Nephron (organoid): Measurements from ENCODE around the gene PNP.

Experiments
- H3K27ac Mint-ChIP-seq, 3 experiments: 2 replicates each; pipeline ENCODE4 v1.8.0; 2020; ENCODE audit warnings: mixed read lengths in 3 of 3, mild to moderate bottlenecking in 2 of 3, moderate library complexity in 1 of 3
- H3K27me3 Mint-ChIP-seq: 2 replicates; pipeline ENCODE4 v1.8.0; 2021; ENCODE audit warnings: low read depth, mild to moderate bottlenecking, moderate library complexity, mixed read lengths
- H3K36me3 Mint-ChIP-seq: 2 replicates; pipeline ENCODE4 v1.8.0; 2020; ENCODE audit warnings: low read depth, mixed read lengths
- H3K4me1 Mint-ChIP-seq: 2 replicates; pipeline ENCODE4 v1.8.0; 2020; ENCODE audit warnings: mixed read lengths
- H3K4me3 Mint-ChIP-seq, 3 experiments: 2 replicates each; pipeline ENCODE4 v1.8.0; 2020; ENCODE audit warnings: mild to moderate bottlenecking in 3 of 3, mixed read lengths in 3 of 3, moderate library complexity in 2 of 3
- H3K9me3 Mint-ChIP-seq: 2 replicates; pipeline ENCODE4 v1.8.0; 2020; ENCODE audit warnings: mixed read lengths
- CTCF ChIP-seq, 3 experiments: fragments of 200-600 bp; sonication (generic); IDR thresholded peaks; one replicate each; pipeline ENCODE4 v1.5.0; 2021; ENCODE audit warnings: antibody characterized with exemption in 3 of 3; ENCODE audit not compliant: unreplicated experiment in 3 of 3

Gene PNP

GRCh38 chr14:20469242-20469889, at the start of gene PNP:
PNP (plus strand) TSS chr14:20469406; CDS start chr14:20469525, 119 bp downstream.
- no peak for TF ChIP-seq CTCF (IDR thresholded peaks at IDR 0.05; ENCODE audit: unreplicated experiment in 3 of 3)
- H3K4me1 Mint-ChIP-seq: peaks cover 16% of the 10 kb centered on the region
- peak within 1 kb of the TSS; percentile 90 to 93 (median 93) for H3K4me3 Mint-ChIP-seq
- peak within 1 kb of the TSS; percentile 56 to 92 (median 90) for H3K27ac Mint-ChIP-seq
- H3K36me3 Mint-ChIP-seq: peaks cover 5% of the 10 kb centered on the region
- H3K27me3 Mint-ChIP-seq: peaks cover 15% of the 10 kb centered on the region
- no peaks in the 10 kb centered on the region for H3K9me3 Mint-ChIP-seq

DNA sequence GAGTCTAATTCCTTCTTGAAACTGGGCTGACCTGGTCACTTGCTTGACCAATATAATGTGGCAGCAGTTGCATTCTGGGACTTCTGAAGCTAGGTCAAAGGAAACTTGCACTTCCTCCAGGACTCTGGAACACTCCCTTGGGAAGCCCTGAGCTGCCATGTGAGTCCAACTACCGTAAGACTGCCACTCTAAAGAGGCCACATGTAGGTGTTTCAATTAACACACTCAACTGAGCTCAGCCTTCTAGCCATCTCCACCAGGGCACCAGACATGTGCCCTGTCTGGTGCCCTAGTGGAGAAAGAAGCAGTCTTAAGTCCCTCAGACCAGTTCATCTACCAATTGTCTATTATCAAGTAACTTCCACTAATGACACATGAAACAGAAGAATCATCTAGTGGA, 49.8 kb upstream of the PNP start:
- no peak overlapping the region for H3K4me3 Mint-ChIP-seq
- no peaks in the 10 kb centered on the region for H3K36me3 Mint-ChIP-seq
- H3K27ac Mint-ChIP-seq: no peak overlapping the region
- no peak for TF ChIP-seq CTCF (IDR thresholded peaks at IDR 0.05; ENCODE audit: unreplicated experiment in 3 of 3)
- H3K9me3 Mint-ChIP-seq: no peaks in the 10 kb centered on the region
- H3K4me1 Mint-ChIP-seq: no peaks in the 10 kb centered on the region
- H3K27me3 Mint-ChIP-seq: peaks cover 6% of the 10 kb centered on the region

- TF ChIP-seq CTCF (IDR thresholded peaks at IDR 0.05; ENCODE audit: unreplicated experiment in 3 of 3): no peak
- H3K4me3 Mint-ChIP-seq: no peak overlapping the region
- H3K9me3 Mint-ChIP-seq: no peaks in the 10 kb centered on the region
- H3K27me3 Mint-ChIP-seq: peaks cover 6% of the 10 kb centered on the region
- no peaks in the 10 kb centered on the region for H3K4me1 Mint-ChIP-seq
- no peaks in the 10 kb centered on the region for H3K36me3 Mint-ChIP-seq
- H3K27ac Mint-ChIP-seq: no peak overlapping the region
Observed at GRCh38 chr14:20421267-20421666, 47.9 kb upstream of the PNP start.

- no peak for TF ChIP-seq CTCF (IDR thresholded peaks at IDR 0.05; ENCODE audit: unreplicated experiment in 3 of 3)
- Mint-ChIP-seq H3K27ac (no peak overlapping the region), H3K9me3 (no peaks in the 10 kb centered on the region), H3K4me1 (peaks cover 8% of the 10 kb centered on the region), H3K36me3 (no peaks in the 10 kb centered on the region), H3K4me3 (no peak overlapping the region), H3K27me3 (peaks cover 6% of the 10 kb centered on the region)
Observed at GRCh38 chr14:20422886-20423285, 46.3 kb upstream of the PNP start.

DNA sequence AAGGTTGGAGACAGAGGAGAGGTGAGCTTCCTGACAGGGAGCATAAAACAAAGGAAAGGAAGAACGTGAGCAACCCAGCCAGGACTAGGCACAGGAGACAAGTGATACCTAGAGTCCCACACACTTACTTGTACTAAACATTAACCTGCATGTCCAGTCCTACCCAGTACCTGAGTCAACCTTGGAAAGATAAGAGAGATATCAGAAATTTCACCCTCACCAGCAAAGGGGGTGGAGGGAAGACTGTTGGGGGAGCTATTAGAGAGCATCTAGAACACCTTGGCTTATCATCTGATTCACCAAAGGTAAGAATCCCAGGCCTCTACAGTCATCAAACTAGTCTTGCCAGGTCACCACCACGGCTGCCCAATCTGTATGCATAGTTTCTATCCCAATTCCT, 44.4 kb upstream of the PNP start:
- H3K36me3 Mint-ChIP-seq: no peaks in the 10 kb centered on the region
- H3K9me3 Mint-ChIP-seq: no peaks in the 10 kb centered on the region
- no peak overlapping the region for H3K27ac Mint-ChIP-seq
- H3K4me3 Mint-ChIP-seq: no peak overlapping the region
- no peaks in the 10 kb centered on the region for H3K27me3 Mint-ChIP-seq
- no peak for TF ChIP-seq CTCF (IDR thresholded peaks at IDR 0.05; ENCODE audit: unreplicated experiment in 3 of 3)
- peaks cover 17% of the 10 kb centered on the region for H3K4me1 Mint-ChIP-seq
